DOHH2 (cell line): ENCODE measurements around the gene BRINP1.

Experiments used
- H3F3A ChIP-seq: fragments of 200-600 bp; sonication (generic), shearing (Covaris generic); 2 replicates; pipeline ENCODE4 v1.6.0; 2016; ENCODE audit warnings: antibody characterized with exemption, mild to moderate bottlenecking; ENCODE audit not compliant: control insufficient read depth, insufficient read depth
- H3K27ac ChIP-seq: fragments of 200-600 bp; sonication (generic); 2 replicates; pipeline ENCODE4 v1.5.1; 2014; ENCODE audit warnings: low read depth, mild to moderate bottlenecking, low read length, moderate library complexity
- H3K27me3 ChIP-seq: fragments of 200-600 bp; sonication (generic); 2 replicates; pipeline ENCODE4 v1.6.1; 2014; ENCODE audit warnings: mild to moderate bottlenecking, low read length, mixed read lengths; ENCODE audit not compliant: control insufficient read depth
- H3K36me3 ChIP-seq: fragments of 200-600 bp; sonication (generic); 2 replicates; pipeline ENCODE4 v1.6.1; 2014; ENCODE audit warnings: mild to moderate bottlenecking, low read length, moderate library complexity, mixed read lengths; ENCODE audit not compliant: control insufficient read depth
- H3K4me1 ChIP-seq: fragments of 200-600 bp; sonication (generic); 2 replicates; pipeline ENCODE4 v1.6.1; 2014; ENCODE audit warnings: mild to moderate bottlenecking, low read length, mixed read lengths; ENCODE audit not compliant: control insufficient read depth
- H3K4me2 ChIP-seq: fragments of 200-600 bp; sonication (generic); 2 replicates; pipeline ENCODE4 v1.6.0; 2014; ENCODE audit warnings: mild to moderate bottlenecking, low read length, moderate library complexity
- H3K4me3 ChIP-seq: fragments of 200-600 bp; sonication (generic); 2 replicates; pipeline ENCODE4 v1.5.1; 2014; ENCODE audit warnings: mild to moderate bottlenecking, low read length, mixed read lengths
- H3K79me2 ChIP-seq: fragments of 200-600 bp; sonication (generic); 2 replicates; pipeline ENCODE4 v1.6.1; 2014; ENCODE audit warnings: mild to moderate bottlenecking, low read length, mixed read lengths; ENCODE audit not compliant: control insufficient read depth
- H3K9me2 ChIP-seq: fragments of 200-600 bp; sonication (generic); replicated peaks from 2 replicates; pipeline ENCODE4 v1.6.1; 2014; ENCODE audit warnings: mild to moderate bottlenecking, low read length, mixed read lengths; ENCODE audit not compliant: control insufficient read depth
- H3K9me3 ChIP-seq: fragments of 200-600 bp; sonication (generic); 2 replicates; pipeline ENCODE4 v1.6.1; 2014; ENCODE audit warnings: antibody characterized with exemption, low read length, mixed read lengths; ENCODE audit not compliant: control insufficient read depth, insufficient read depth
- H4K20me1 ChIP-seq: fragments of 200-600 bp; sonication (generic); 2 replicates; pipeline ENCODE4 v1.6.0; 2014; ENCODE audit warnings: low read depth, mild to moderate bottlenecking, antibody characterized with exemption, low read length, moderate library complexity; ENCODE audit not compliant: control insufficient read depth, insufficient read depth
- CTCF ChIP-seq: fragments of 200-600 bp; sonication (generic); IDR thresholded peaks from one replicate; pipeline ENCODE4 v1.5.1; 2014; ENCODE audit warnings: antibody characterized with exemption, mild to moderate bottlenecking, low read depth, low read length; ENCODE audit not compliant: poor library complexity, severe bottlenecking
- EZH2phosphoT487 ChIP-seq: fragments of 200-600 bp; sonication (generic); IDR thresholded peaks from 2 replicates; pipeline ENCODE4 v1.6.1; 2017; ENCODE audit warnings: borderline replicate concordance, mild to moderate bottlenecking, antibody characterized with exemption, low read length, moderate library complexity, mixed read lengths

Gene BRINP1

GRCh38 chr9:119167876-119168275, 201.4 kb downstream of the BRINP1 start:
- H3F3A ChIP-seq: no peaks in the 10 kb centered on the region
- H3K4me3 ChIP-seq: no peak overlapping the region
- no peaks in the 10 kb centered on the region for H3K79me2 ChIP-seq
- no peak overlapping the region for H3K4me2 ChIP-seq
- no peaks in the 10 kb centered on the region for H3K36me3 ChIP-seq
- H3K9me3 ChIP-seq: peaks cover 4% of the 10 kb centered on the region; the same call in 1 of the 2 replicates
- no peaks in the 10 kb centered on the region for H4K20me1 ChIP-seq
- H3K27me3 ChIP-seq: no peaks in the 10 kb centered on the region
- H3K9me2 ChIP-seq: no peaks in the 10 kb centered on the region
- no peaks in the 10 kb centered on the region for H3K4me1 ChIP-seq
- no peak overlapping the region for H3K27ac ChIP-seq
- TF ChIP-seq EZH2phosphoT487 (no peak), CTCF (no peak)

- TF ChIP-seq EZH2phosphoT487 (no peak), CTCF (no peak)
- H3K27me3 ChIP-seq: no peaks in the 10 kb centered on the region
These were observed 202.0 kb downstream of the BRINP1 start for GRCh38 chr9:119167267-119167666.

GRCh38 chr9:119166096-119166495, 203.1 kb downstream of the BRINP1 start:
- Histone ChIP-seq H3K4me1 (no peaks in the 10 kb centered on the region), H3K4me3 (no peak overlapping the region), H3K9me3 (peaks cover 4% of the 10 kb centered on the region; the same call in 1 of the 2 replicates), H3K27me3 (no peaks in the 10 kb centered on the region), H3K79me2 (no peaks in the 10 kb centered on the region), H3K36me3 (no peaks in the 10 kb centered on the region), H3K27ac (no peak overlapping the region), H4K20me1 (no peaks in the 10 kb centered on the region), H3K4me2 (no peak overlapping the region), H3K9me2 (no peaks in the 10 kb centered on the region), H3F3A (no peaks in the 10 kb centered on the region)
- TF ChIP-seq EZH2phosphoT487 (no peak), CTCF (no peak)

More at GRCh38 chr9:119167267-119167666, 202.0 kb downstream of the BRINP1 start:
- Histone ChIP-seq H3K4me2 (no peak overlapping the region), H3K36me3 (no peaks in the 10 kb centered on the region), H3K9me2 (no peaks in the 10 kb centered on the region), H3K9me3 (peaks cover 4% of the 10 kb centered on the region; the same call in 1 of the 2 replicates), H3K4me1 (no peaks in the 10 kb centered on the region), H3K79me2 (no peaks in the 10 kb centered on the region), H4K20me1 (no peaks in the 10 kb centered on the region), H3K4me3 (no peak overlapping the region), H3F3A (no peaks in the 10 kb centered on the region), H3K27ac (no peak overlapping the region)
